Mesothelial cell of epicardium (in vitro differentiated cells): ENCODE results near the gene ATP6V0E2. TPM values are rescaled to one million over a fixed set of nuclear protein-coding genes. Genes with fewer than 3 reads are reported as not detected.

Source experiments
- DNase-seq, 2 experiments: peaks; one replicate each; pipeline ENCODE4 v3.0.0; 2021; ENCODE audit warnings: low spot score in 2 of 2; ENCODE audit not compliant: unreplicated experiment in 2 of 2
- H3K27ac Mint-ChIP-seq: 2 replicates; pipeline ENCODE4 v1.8.0; 2021; ENCODE audit warnings: mixed read lengths
- H3K27me3 Mint-ChIP-seq: 2 replicates; pipeline ENCODE4 v1.8.0; 2021; ENCODE audit warnings: low read depth, mixed read lengths
- H3K36me3 Mint-ChIP-seq: 2 replicates; pipeline ENCODE4 v1.8.0; 2021; ENCODE audit warnings: mixed read lengths
- H3K4me1 Mint-ChIP-seq: 2 replicates; pipeline ENCODE4 v1.8.0; 2021; ENCODE audit warnings: mixed read lengths
- H3K4me3 Mint-ChIP-seq: 2 replicates; pipeline ENCODE4 v1.8.0; 2021; ENCODE audit warnings: mild to moderate bottlenecking, moderate library complexity, mixed read lengths
- H3K9me3 Mint-ChIP-seq: 2 replicates; pipeline ENCODE4 v1.8.0; 2021; ENCODE audit warnings: mixed read lengths
- total RNA-seq: library from RNA; stranded (reverse); gene quantifications from 3 replicates; pipeline ENCODE4 v1.2.1, GENCODE V29; 2021
- TF ChIP-seq, protein P1 (sequence below): fragments of 200-600 bp; sonication (generic); IDR thresholded peaks from one replicate; pipeline ENCODE4 v1.5.0; 2021; ENCODE audit warnings: antibody characterized with exemption; ENCODE audit not compliant: unreplicated experiment

Gene ATP6V0E2
- total RNA-seq, 1 donor from 2014 or later: 30.0 TPM

GRCh38 chr7:149866139-149866778 lies 7.5 kb upstream of the ATP6V0E2 start:
- peaks cover 7% of the 10 kb centered on the region for H3K36me3 Mint-ChIP-seq
- H3K4me1 Mint-ChIP-seq: peaks cover 9% of the 10 kb centered on the region
- no peak overlapping the region for H3K27ac Mint-ChIP-seq
- H3K4me3 Mint-ChIP-seq: no peak overlapping the region
- TF ChIP-seq, protein P1, sequence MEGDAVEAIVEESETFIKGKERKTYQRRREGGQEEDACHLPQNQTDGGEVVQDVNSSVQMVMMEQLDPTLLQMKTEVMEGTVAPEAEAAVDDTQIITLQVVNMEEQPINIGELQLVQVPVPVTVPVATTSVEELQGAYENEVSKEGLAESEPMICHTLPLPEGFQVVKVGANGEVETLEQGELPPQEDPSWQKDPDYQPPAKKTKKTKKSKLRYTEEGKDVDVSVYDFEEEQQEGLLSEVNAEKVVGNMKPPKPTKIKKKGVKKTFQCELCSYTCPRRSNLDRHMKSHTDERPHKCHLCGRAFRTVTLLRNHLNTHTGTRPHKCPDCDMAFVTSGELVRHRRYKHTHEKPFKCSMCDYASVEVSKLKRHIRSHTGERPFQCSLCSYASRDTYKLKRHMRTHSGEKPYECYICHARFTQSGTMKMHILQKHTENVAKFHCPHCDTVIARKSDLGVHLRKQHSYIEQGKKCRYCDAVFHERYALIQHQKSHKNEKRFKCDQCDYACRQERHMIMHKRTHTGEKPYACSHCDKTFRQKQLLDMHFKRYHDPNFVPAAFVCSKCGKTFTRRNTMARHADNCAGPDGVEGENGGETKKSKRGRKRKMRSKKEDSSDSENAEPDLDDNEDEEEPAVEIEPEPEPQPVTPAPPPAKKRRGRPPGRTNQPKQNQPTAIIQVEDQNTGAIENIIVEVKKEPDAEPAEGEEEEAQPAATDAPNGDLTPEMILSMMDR: no peak
- H3K9me3 Mint-ChIP-seq: no peaks in the 10 kb centered on the region
- H3K27me3 Mint-ChIP-seq: no peaks in the 10 kb centered on the region
- no peak for DNase-seq

GRCh38 chr7:149866779-149867447 lies 6.9 kb upstream of the ATP6V0E2 start:
- no peak for DNase-seq
- no peak overlapping the region for H3K27ac Mint-ChIP-seq

GRCh38 chr7:149867762-149868622 lies 5.8 kb upstream of the ATP6V0E2 start:
- Mint-ChIP-seq H3K27ac (no peak overlapping the region), H3K4me3 (no peak overlapping the region), H3K36me3 (peaks cover 3% of the 10 kb centered on the region), H3K27me3 (no peaks in the 10 kb centered on the region), H3K9me3 (no peaks in the 10 kb centered on the region), H3K4me1 (peaks cover 21% of the 10 kb centered on the region)
- peak in 1 of 2 experiments; percentile 21 for DNase-seq
- TF ChIP-seq, protein P1: no peak

More at GRCh38 chr7:149866779-149867447, 6.9 kb upstream of the ATP6V0E2 start:
- peaks cover 13% of the 10 kb centered on the region for H3K4me1 Mint-ChIP-seq
- TF ChIP-seq, protein P1: no peak
- H3K36me3 Mint-ChIP-seq: peaks cover 7% of the 10 kb centered on the region
- no peaks in the 10 kb centered on the region for H3K9me3 Mint-ChIP-seq
- no peaks in the 10 kb centered on the region for H3K27me3 Mint-ChIP-seq
- H3K4me3 Mint-ChIP-seq: no peak overlapping the region

- Mint-ChIP-seq H3K4me3 (no peak overlapping the region), H3K27me3 (no peaks in the 10 kb centered on the region), H3K9me3 (no peaks in the 10 kb centered on the region), H3K4me1 (peaks cover 22% of the 10 kb centered on the region), H3K27ac (no peak overlapping the region), H3K36me3 (peaks cover 3% of the 10 kb centered on the region)
- peak in 1 of 2 experiments; percentile 22 for DNase-seq
- TF ChIP-seq, protein P1: no peak
Measured at GRCh38 chr7:149868623-149869290, 5.0 kb upstream of the ATP6V0E2 start.

DNA sequence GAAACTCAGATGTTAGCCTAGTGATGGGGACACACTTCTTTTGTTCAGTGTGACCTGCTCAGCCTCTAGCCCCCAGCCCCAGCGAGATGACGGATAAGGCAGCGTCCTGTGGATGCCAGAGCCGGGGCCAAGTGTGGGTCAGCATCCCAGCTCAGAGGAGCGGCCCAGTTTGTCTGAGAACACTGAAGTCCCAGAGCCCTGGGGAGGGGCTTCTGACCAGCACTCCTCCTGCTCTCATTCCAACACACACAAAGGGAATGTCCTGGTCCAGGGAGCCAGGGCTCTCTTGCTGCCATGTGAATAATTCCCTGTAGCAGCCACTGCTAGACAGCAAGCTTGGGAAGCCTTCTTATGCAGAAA lies 4.5 kb upstream of the ATP6V0E2 start:
- Mint-ChIP-seq H3K4me1 (peaks cover 23% of the 10 kb centered on the region), H3K27ac (no peak overlapping the region), H3K36me3 (peaks cover 2% of the 10 kb centered on the region), H3K27me3 (no peaks in the 10 kb centered on the region), H3K9me3 (no peaks in the 10 kb centered on the region), H3K4me3 (no peak overlapping the region)
- TF ChIP-seq, protein P1: no peak
- DNase-seq: peak in 1 of 2 experiments; percentile 34
